B cell (primary cell): ENCODE results near the gene PLCL1. TPM values are rescaled to one million over a fixed set of nuclear protein-coding genes. Genes with fewer than 3 reads are reported as not detected.

ENCODE experiments used
- ATAC-seq: fragments of 200-7000 bp; cut with Tn5 transposase; one replicate; pipeline ENCODE4 v1.10.0; 2021; ENCODE audit warnings: low read depth, mild to moderate bottlenecking, moderate number of reproducible peaks, moderate library complexity
- CTCF ChIA-PET: fragments of 350-600 bp; sonication (Branson Sonifier 250); formaldehyde crosslinking; loops from one replicate; lab custom pipeline; 2021; ENCODE audit warnings: antibody characterized with exemption, inconsistent platforms; lab: Charles Lee
- POLR2A ChIA-PET: fragments of 350-600 bp; sonication (Branson Sonifier 250); formaldehyde crosslinking; loops from one replicate; lab custom pipeline; 2021; ENCODE audit warnings: antibody characterized with exemption; lab: Charles Lee
- DNase-seq: peaks from one replicate; pipeline ENCODE4 v3.0.0; 2013
- H2AFZ ChIP-seq: 2 replicates; pipeline ENCODE4 v1.6.1; 2012; ENCODE audit warnings: mild to moderate bottlenecking, low read depth, low read length; ENCODE audit not compliant: insufficient read depth, poor library complexity, severe bottlenecking
- H3K27ac ChIP-seq, 2 donors: 1 replicate in 1 of 2; 2 replicates in 1 of 2; pipeline ENCODE4 v1.5.1; 2012 to 2013; ENCODE audit warnings: low read length in 2 of 2, mild to moderate bottlenecking in 2 of 2, moderate library complexity in 1 of 2
- H3K27me3 ChIP-seq, 4 experiments: fragments of 200-600 bp in 1 of 4; sonication (generic) in 1 of 4; replicated peaks in 1 of 4; 1 replicate in 2 of 4; 2 replicates in 2 of 4; pipeline versions ENCODE4 v1.6.1 to v1.7.0; 2013 to 2016; ENCODE audit warnings: low read length in 3 of 4, mild to moderate bottlenecking in 2 of 4, mixed read lengths in 1 of 4, moderate library complexity in 1 of 4; ENCODE audit not compliant: insufficient read depth in 4 of 4, control insufficient read depth in 3 of 4; ENCODE audit errors: control extremely low read depth in 1 of 4
- H3K36me3 ChIP-seq, 2 experiments: replicated peaks in 1 of 2; 1 replicate in 1 of 2; 2 replicates in 1 of 2; pipeline versions ENCODE4 v1.6.1 to v1.7.1; 2013; ENCODE audit warnings: low read length in 1 of 2; ENCODE audit not compliant: insufficient read depth in 2 of 2, control insufficient read depth in 1 of 2; ENCODE audit errors: control extremely low read depth in 1 of 2, extremely low read depth in 1 of 2
- H3K4me1 ChIP-seq, 2 donors: fragments of 200-600 bp in 1 of 2; sonication (generic) in 1 of 2; 1 replicate in 1 of 2; 2 replicates in 1 of 2; pipeline versions ENCODE4 v1.5.1 to v1.6.1; 2013 to 2017; ENCODE audit warnings: low read length in 2 of 2; ENCODE audit not compliant: control insufficient read depth in 2 of 2, insufficient read depth in 2 of 2
- H3K4me2 ChIP-seq: replicated peaks from 2 replicates; pipeline ENCODE3; 2012; ENCODE audit warnings: mild to moderate bottlenecking, low read depth, low read length; ENCODE audit not compliant: poor library complexity, severe bottlenecking
- H3K4me3 ChIP-seq, 5 experiments: fragments of 200-600 bp in 1 of 5; sonication (generic) in 1 of 5; 1 replicate in 3 of 5; 2 replicates in 2 of 5; pipeline versions ENCODE4 v1.5.1 to v1.7.0; 2011 to 2016; ENCODE audit warnings: low read length in 4 of 5, mild to moderate bottlenecking in 4 of 5, low read depth in 2 of 5, control low read depth in 1 of 5, moderate library complexity in 1 of 5; ENCODE audit not compliant: insufficient read depth in 1 of 5; ENCODE audit errors: control extremely low read depth in 1 of 5, extremely low read depth in 1 of 5
- H3K79me2 ChIP-seq: fragments of 200-600 bp; sonication (generic); one replicate; pipeline ENCODE4 v1.6.0; 2016; ENCODE audit warnings: low read length; ENCODE audit not compliant: control insufficient read depth, insufficient read depth
- H3K9ac ChIP-seq: fragments of 200-600 bp; sonication (generic); 2 replicates; pipeline ENCODE4 v1.6.1; 2017; ENCODE audit warnings: mild to moderate bottlenecking, low read length, moderate library complexity
- H3K9me3 ChIP-seq, 3 donors: one replicate each; pipeline versions ENCODE4 v1.6.1 to v1.7.1; 2013; ENCODE audit warnings: low read length in 2 of 3; ENCODE audit not compliant: control insufficient read depth in 2 of 3, insufficient read depth in 1 of 3; ENCODE audit errors: control extremely low read depth in 1 of 3
- H4K20me1 ChIP-seq: 2 replicates; pipeline ENCODE4 v1.6.0; 2012; ENCODE audit warnings: mild to moderate bottlenecking, low read length; ENCODE audit not compliant: insufficient read depth, control insufficient read depth, poor library complexity, severe bottlenecking
- H3K27ac Mint-ChIP-seq: one replicate; pipeline ENCODE4 v1.8.0; 2021; ENCODE audit warnings: mixed read lengths
- H3K27me3 Mint-ChIP-seq: one replicate; pipeline ENCODE4 v1.8.0; 2021; ENCODE audit warnings: mixed read lengths
- H3K4me1 Mint-ChIP-seq: one replicate; pipeline ENCODE4 v1.8.0; 2021; ENCODE audit warnings: mixed read lengths
- H3K4me3 Mint-ChIP-seq: one replicate; pipeline ENCODE4 v1.8.0; 2021; ENCODE audit warnings: mixed read lengths
- H3K9me3 Mint-ChIP-seq: one replicate; pipeline ENCODE4 v1.8.0; 2022; ENCODE audit warnings: mixed read lengths; ENCODE audit not compliant: insufficient read depth
- CTCF ChIP-seq: fragments of 200-600 bp; IDR thresholded peaks from one replicate; pipeline ENCODE4 v1.8.0; 2022; ENCODE audit warnings: antibody characterized with exemption, mild to moderate bottlenecking
- EZH2 ChIP-seq: IDR thresholded peaks from 2 replicates; pipeline ENCODE4 v1.6.1; 2012; ENCODE audit warnings: borderline replicate concordance, low read depth, mild to moderate bottlenecking, moderate library complexity, low read length; ENCODE audit not compliant: insufficient read depth, poor library complexity, severe bottlenecking
- WGBS: methylation state at CpG from one replicate; pipeline ENCODE4 v1.1.5; 2013; ENCODE audit warnings: missing lambda C conversion rate; ENCODE audit not compliant: insufficient coverage; 5-methylcytosine and 5-hydroxymethylcytosine counted together
- intact Hi-C: fragments of 100-400 bp; cut with micrococcal nuclease; formaldehyde crosslinking; loops from one replicate; pipeline ENCODE4 v1.10.0; 2022
- polyA plus RNA-seq: library from polyadenylated mRNA; depleted of rRNA; stranded (reverse); fragments of >200 nt; gene quantifications from 2 replicates; pipeline ENCODE4 v1.2.3, GENCODE V29; 2012
- total RNA-seq, 2 donors: library from RNA; stranded (reverse); fragments of 120-200 nt in 1 of 2; gene quantifications; 1 replicate in 1 of 2; 2 replicates in 1 of 2; pipeline versions ENCODE4 v1.2.3 to v1.2.4, GENCODE V29; 2013 to 2022

Gene PLCL1
- total and polyA plus RNA-seq, 2 donors (not counting 1 experiment from before 2014, with no cell fraction given), result 0.07 to 0.25 TPM

GRCh38 chr2:198055716-198056115 lies 251.3 kb downstream of the PLCL1 start:
- H3K27me3 ChIP-seq, result no peaks in the 10 kb centered on the region
- no peaks in the 10 kb centered on the region for H4K20me1 ChIP-seq
- DNase-seq, result no peak
- H3K27ac Mint-ChIP-seq, result no peak overlapping the region
- TF ChIP-seq EZH2, result no peak
- no peak for TF ChIP-seq CTCF
- no peak overlapping the region for H2AFZ ChIP-seq
- no peaks in the 10 kb centered on the region for H3K79me2 ChIP-seq
- H3K9me3 ChIP-seq, result no peaks in the 10 kb centered on the region
- H3K4me1 Mint-ChIP-seq, result no peaks in the 10 kb centered on the region
- no peaks in the 10 kb centered on the region for H3K9me3 Mint-ChIP-seq
- no CpG with 5 or more reads among the region's 2 CpGs for WGBS
- H3K27ac ChIP-seq, result no peak overlapping the region
- no peaks in the 10 kb centered on the region for H3K36me3 ChIP-seq
- H3K4me1 ChIP-seq, result no peaks in the 10 kb centered on the region
- intact Hi-C loops, result no loop called here
- H3K9ac ChIP-seq, result no peak overlapping the region
- POLR2A ChIA-PET, result no interaction called here
- H3K27me3 Mint-ChIP-seq, result no peaks in the 10 kb centered on the region
- ATAC-seq, result no peak
- CTCF ChIA-PET, result no interaction called here
- H3K4me3 ChIP-seq, result no peak overlapping the region
- H3K4me2 ChIP-seq, result no peak overlapping the region
- no peak overlapping the region for H3K4me3 Mint-ChIP-seq

- no peak for DNase-seq
- no peak overlapping the region for H3K4me2 ChIP-seq
- no peaks in the 10 kb centered on the region for H3K9me3 Mint-ChIP-seq
- no peaks in the 10 kb centered on the region for H3K79me2 ChIP-seq
- H3K27ac Mint-ChIP-seq, result no peak overlapping the region
- H3K4me3 Mint-ChIP-seq, result no peak overlapping the region
- H4K20me1 ChIP-seq, result no peaks in the 10 kb centered on the region
- ChIA-PET CTCF (no interaction called here), POLR2A (no interaction called here)
- no peak for TF ChIP-seq EZH2
- no peak for TF ChIP-seq CTCF
- no peak overlapping the region for H3K27ac ChIP-seq
- no peak for ATAC-seq
- no peaks in the 10 kb centered on the region for H3K4me1 ChIP-seq
- no peak overlapping the region for H3K4me3 ChIP-seq
- no peaks in the 10 kb centered on the region for H3K27me3 Mint-ChIP-seq
- no peaks in the 10 kb centered on the region for H3K9me3 ChIP-seq
- no peaks in the 10 kb centered on the region for H3K4me1 Mint-ChIP-seq
- no peak overlapping the region for H2AFZ ChIP-seq
- intact Hi-C loops, result no loop called here
- H3K27me3 ChIP-seq, result no peaks in the 10 kb centered on the region
- no peak overlapping the region for H3K9ac ChIP-seq
- WGBS, result no CpG with 5 or more reads among the region's 2 CpGs
- no peaks in the 10 kb centered on the region for H3K36me3 ChIP-seq
These were observed 252.4 kb downstream of the PLCL1 start for GRCh38 chr2:198056836-198057235.
